Epithelial cell of esophagus (primary cell): Measurements from ENCODE around the gene TTC13.
"Not testable (repeated sequence)": the region's sequence is repeated elsewhere in the genome, so short reads cannot be mapped to it uniquely, and the experiment has no call there.

Source experiments
- DNase-seq: peaks from one replicate; pipeline ENCODE4 v3.0.0; 2010; ENCODE audit warnings: low read depth
- H3K4me3 ChIP-seq: 2 replicates; pipeline ENCODE4 v1.5.1; 2011; ENCODE audit warnings: mild to moderate bottlenecking, low read length, control low read depth
- TF ChIP-seq, protein P1 (sequence below): IDR thresholded peaks from 2 replicates; pipeline ENCODE4 v1.5.1; 2011; ENCODE audit warnings: low read depth, mild to moderate bottlenecking, low read length, control low read depth, inconsistent platforms; ENCODE audit not compliant: insufficient read depth; ENCODE audit errors: missing control alignments

Gene TTC13

DNA sequence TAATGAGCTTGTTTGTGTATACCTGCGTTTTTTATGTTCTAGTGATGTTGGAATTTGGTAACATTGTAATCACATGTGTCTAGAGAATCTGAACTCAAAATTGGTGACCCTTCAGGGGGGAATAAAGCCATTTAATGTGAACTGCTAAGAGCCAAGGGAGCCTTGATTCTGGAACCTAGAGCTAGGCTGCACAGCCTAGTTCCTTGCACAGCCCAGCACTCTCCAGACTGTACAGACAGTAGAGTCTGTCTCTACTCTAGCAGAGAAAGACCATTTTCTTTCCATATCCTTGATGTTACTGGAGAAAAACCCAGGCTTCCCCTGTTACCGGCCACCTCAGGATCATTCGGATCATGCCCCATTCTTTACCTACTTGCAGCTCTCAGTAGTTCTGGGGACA, 8.8 kb upstream of the TTC13 start:
- TF ChIP-seq, protein P1, sequence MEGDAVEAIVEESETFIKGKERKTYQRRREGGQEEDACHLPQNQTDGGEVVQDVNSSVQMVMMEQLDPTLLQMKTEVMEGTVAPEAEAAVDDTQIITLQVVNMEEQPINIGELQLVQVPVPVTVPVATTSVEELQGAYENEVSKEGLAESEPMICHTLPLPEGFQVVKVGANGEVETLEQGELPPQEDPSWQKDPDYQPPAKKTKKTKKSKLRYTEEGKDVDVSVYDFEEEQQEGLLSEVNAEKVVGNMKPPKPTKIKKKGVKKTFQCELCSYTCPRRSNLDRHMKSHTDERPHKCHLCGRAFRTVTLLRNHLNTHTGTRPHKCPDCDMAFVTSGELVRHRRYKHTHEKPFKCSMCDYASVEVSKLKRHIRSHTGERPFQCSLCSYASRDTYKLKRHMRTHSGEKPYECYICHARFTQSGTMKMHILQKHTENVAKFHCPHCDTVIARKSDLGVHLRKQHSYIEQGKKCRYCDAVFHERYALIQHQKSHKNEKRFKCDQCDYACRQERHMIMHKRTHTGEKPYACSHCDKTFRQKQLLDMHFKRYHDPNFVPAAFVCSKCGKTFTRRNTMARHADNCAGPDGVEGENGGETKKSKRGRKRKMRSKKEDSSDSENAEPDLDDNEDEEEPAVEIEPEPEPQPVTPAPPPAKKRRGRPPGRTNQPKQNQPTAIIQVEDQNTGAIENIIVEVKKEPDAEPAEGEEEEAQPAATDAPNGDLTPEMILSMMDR = no peak
- H3K4me3 ChIP-seq = no peak overlapping the region
- DNase-seq = no peak

- H3K4me3 ChIP-seq = no peak overlapping the region
- TF ChIP-seq, protein P1 = no peak
- peak; percentile 75 for DNase-seq
Observed at GRCh38 chr1:230986976-230987375, 8.3 kb upstream of the TTC13 start.

GRCh38 chr1:230985711-230986110, 7.0 kb upstream of the TTC13 start:
- TF ChIP-seq, protein P1 = no peak
- no peak overlapping the region for H3K4me3 ChIP-seq
- DNase-seq = no peak

DNA sequence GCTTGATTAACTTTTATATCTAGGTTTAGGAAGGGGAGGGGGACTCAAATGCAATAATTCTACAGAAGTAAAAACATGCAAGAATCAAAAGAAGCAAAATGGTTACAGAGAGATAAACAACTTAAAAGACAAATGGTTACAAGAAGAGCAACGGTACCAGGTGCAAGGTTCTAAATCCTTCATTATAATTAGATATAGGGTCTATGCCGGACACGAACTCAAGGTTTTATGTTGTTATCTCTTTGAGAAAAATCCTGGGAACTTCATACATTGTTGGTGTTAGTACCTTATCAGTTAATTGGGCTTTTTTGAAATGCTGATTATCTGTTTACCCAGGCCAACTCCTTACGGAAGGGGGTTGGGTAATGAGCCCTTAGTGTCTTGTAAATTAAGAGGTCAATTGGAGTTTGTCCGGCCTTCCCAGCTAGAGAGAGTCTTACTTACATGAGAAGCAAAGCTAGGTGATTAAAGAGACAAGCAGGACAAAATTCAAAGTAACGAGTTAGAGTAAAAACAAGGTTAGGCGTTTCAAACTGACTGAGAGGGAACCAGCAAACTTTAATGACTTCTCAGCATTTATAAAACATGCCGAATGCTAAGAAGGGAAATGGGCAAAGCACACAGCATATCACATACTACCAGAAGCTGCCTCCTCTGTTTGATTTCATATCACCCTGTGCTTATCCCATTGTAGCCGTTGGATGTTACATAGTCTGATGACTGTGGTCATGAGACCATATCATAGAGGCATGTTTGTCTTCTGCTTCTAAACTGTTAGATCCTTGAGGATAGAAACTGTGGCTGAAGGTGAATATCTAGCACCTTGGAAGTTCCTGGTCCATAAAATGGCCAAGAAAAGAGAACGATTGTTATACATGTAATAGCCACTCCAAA, 6.2 kb upstream of the TTC13 start:
- H3K4me3 ChIP-seq, DNase-seq: not testable (repeated sequence)

- no peak for DNase-seq
- H3K4me3 ChIP-seq = no peak overlapping the region
- TF ChIP-seq, protein P1 = no peak
Observed at GRCh38 chr1:230983811-230984210, 5.2 kb upstream of the TTC13 start.

DNA sequence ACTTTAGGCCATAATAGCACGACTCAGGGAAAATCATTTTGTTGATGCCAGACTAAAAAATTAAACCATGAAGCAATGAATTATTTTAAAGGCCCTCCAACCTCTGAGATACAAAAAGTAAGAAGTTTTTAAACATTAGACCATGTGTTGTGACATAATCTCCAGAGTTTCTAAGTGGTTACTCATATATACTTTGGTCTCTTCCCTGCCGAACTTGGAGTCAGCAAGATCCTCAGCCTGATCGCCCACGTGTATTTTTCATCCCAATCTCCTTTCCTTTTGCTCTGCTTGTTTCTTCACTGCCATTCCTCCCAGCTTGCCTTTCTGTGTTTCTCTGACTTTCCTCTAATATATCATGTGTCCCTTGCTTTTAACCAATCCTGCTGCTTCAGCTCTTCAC, 4.0 kb upstream of the TTC13 start:
- TF ChIP-seq, protein P1 = no peak
- H3K4me3 ChIP-seq = no peak overlapping the region
- peak; percentile 34 for DNase-seq

- DNase-seq = no peak
- TF ChIP-seq, protein P1 = no peak
- peak overlapping the region; percentile 90 for H3K4me3 ChIP-seq
Observed at GRCh38 chr1:230979952-230980351, 1.3 kb upstream of the TTC13 start.
